Transverse colon (tissue), 4 donors: Measurements from ENCODE around the gene TAS2R60.

Experiments used
- CTCF ChIP-seq, 5 experiments: fragments of 200-600 bp in 3 of 5; fragments of 450-650 bp in 2 of 5; sonication (generic) in 3 of 5; IDR thresholded peaks; 1 replicate in 2 of 5; 2 replicates in 3 of 5; pipeline ENCODE4 v1.5.1; 2016 to 2017; ENCODE audit warnings: antibody characterized with exemption in 5 of 5, inconsistent platforms in 3 of 5, mild to moderate bottlenecking in 2 of 5, moderate library complexity in 1 of 5
- POLR2AphosphoS5 ChIP-seq, 3 donors: sonication (generic); formaldehyde crosslinking; IDR thresholded peaks; one replicate each; pipeline ENCODE4 v1.6.1; 2016; ENCODE audit warnings: antibody characterized with exemption in 3 of 3

- no peak for TF ChIP-seq CTCF (IDR thresholded peaks at IDR 0.05)
- no peak for TF ChIP-seq POLR2AphosphoS5 (IDR thresholded peaks at IDR 0.05)
Observed at GRCh38 chr7:143398616-143399015, 44.6 kb upstream of the TAS2R60 start.
